Testis (tissue), 3 donors: Measurements from ENCODE around the gene KRTAP5-5. TPM values are rescaled to one million over a fixed set of nuclear protein-coding genes. Genes with fewer than 3 reads are reported as not detected.

Source experiments
- DNase-seq: peaks from one replicate; pipeline ENCODE4 v3.0.0-alpha.2; 2019
- H3K27ac ChIP-seq, 2 donors: fragments of 200-600 bp; sonication (generic); one replicate each; pipeline ENCODE4 v1.5.1; 2019
- H3K27me3 ChIP-seq: fragments of 200-600 bp; sonication (generic); one replicate; pipeline ENCODE4 v1.5.1; 2019
- H3K36me3 ChIP-seq: fragments of 200-600 bp; sonication (generic); one replicate; pipeline ENCODE4 v1.5.1; 2017; ENCODE audit warnings: low read depth; ENCODE audit errors: missing control alignments
- H3K4me1 ChIP-seq: fragments of 200-600 bp; sonication (generic); one replicate; pipeline ENCODE4 v1.5.1; 2019
- H3K4me3 ChIP-seq, 2 donors: fragments of 200-600 bp; sonication (generic); one replicate each; pipeline ENCODE4 v1.5.1; 2017 to 2019
- H3K9me3 ChIP-seq: fragments of 200-600 bp; sonication (generic); one replicate; pipeline ENCODE4 v1.5.1; 2017
- POLR2A ChIP-seq: fragments of 450-650 bp; IDR thresholded peaks from one replicate; pipeline ENCODE4 v1.6.1; 2017; ENCODE audit warnings: antibody characterized with exemption, mild to moderate bottlenecking, moderate library complexity
- WGBS, 2 donors: methylation state at CpG; one replicate each; pipeline ENCODE4 v1.1.5; 2018; 5-methylcytosine and 5-hydroxymethylcytosine counted together
- intact Hi-C: fragments of 100-400 bp; cut with DNase I; formaldehyde crosslinking; loops from one replicate; pipeline ENCODE4 v1.15.1; 2023; ENCODE audit warnings: low total_unique reads
- polyA plus RNA-seq: library from polyadenylated mRNA; stranded (reverse); fragments of 350-450 nt; fragmentation: Illumina TruSeq; extraction: RNeasy Lipid Tissue Mini Kit (QIAGEN cat#74804); gene quantifications from one replicate; pipeline ENCODE4 v1.2.3, GENCODE V29; 2014; ENCODE audit warnings: low read depth, low replicate concordance; ENCODE audit not compliant: insufficient read depth
- total RNA-seq, 2 donors: library from RNA; depleted of rRNA; stranded (reverse); fragments of >200 nt; gene quantifications; one replicate each; pipeline ENCODE4 v1.2.3, GENCODE V29; 2016
- TF ChIP-seq, protein P1 (sequence below), 3 experiments: fragments of 450-650 bp in 2 of 3; fragments of 200-600 bp in 1 of 3; sonication (generic) in 1 of 3; IDR thresholded peaks; one replicate each; pipeline ENCODE4 v1.5.1; 2016 to 2019; ENCODE audit warnings: antibody characterized with exemption in 3 of 3, mild to moderate bottlenecking in 2 of 3, moderate library complexity in 1 of 3

KRTAP5-5 gene
- total and polyA plus RNA-seq, 3 donors from 2014 or later = not detected

DNA sequence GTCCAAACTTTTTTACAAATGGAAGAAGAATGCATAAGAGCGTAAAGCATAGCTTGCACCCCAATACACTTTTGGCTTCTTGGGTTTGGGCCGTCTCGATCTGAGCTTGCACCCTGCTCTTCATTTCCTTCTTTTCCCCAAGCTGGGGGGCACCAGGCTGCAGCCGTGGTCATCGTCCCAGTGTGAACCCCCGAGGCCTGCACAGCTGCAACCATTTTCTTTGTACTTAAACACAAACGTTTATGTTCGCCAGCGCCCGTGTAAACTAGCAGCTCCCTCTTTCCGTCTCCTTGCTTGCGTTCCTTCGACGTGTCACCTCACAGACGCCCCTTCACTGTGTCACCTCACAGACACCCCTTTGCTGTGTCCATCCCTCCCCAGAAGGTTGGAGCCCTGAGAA lies 10.1 kb downstream of the KRTAP5-5 start:
- H3K27ac ChIP-seq = no peak overlapping the region
- H3K4me1 ChIP-seq = no peaks in the 10 kb centered on the region
- H3K27me3 ChIP-seq = no peaks in the 10 kb centered on the region
- no peaks in the 10 kb centered on the region for H3K36me3 ChIP-seq
- H3K4me3 ChIP-seq = no peak overlapping the region
- intact Hi-C loops = no loop called here
- TF ChIP-seq, protein P1, sequence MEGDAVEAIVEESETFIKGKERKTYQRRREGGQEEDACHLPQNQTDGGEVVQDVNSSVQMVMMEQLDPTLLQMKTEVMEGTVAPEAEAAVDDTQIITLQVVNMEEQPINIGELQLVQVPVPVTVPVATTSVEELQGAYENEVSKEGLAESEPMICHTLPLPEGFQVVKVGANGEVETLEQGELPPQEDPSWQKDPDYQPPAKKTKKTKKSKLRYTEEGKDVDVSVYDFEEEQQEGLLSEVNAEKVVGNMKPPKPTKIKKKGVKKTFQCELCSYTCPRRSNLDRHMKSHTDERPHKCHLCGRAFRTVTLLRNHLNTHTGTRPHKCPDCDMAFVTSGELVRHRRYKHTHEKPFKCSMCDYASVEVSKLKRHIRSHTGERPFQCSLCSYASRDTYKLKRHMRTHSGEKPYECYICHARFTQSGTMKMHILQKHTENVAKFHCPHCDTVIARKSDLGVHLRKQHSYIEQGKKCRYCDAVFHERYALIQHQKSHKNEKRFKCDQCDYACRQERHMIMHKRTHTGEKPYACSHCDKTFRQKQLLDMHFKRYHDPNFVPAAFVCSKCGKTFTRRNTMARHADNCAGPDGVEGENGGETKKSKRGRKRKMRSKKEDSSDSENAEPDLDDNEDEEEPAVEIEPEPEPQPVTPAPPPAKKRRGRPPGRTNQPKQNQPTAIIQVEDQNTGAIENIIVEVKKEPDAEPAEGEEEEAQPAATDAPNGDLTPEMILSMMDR (IDR thresholded peaks at IDR 0.05) = no peak
- no peak for TF ChIP-seq POLR2A
- H3K9me3 ChIP-seq = no peaks in the 10 kb centered on the region
- DNase-seq = no peak
- WGBS, 2 donors = 69 to 78% methylated on average over 15 of the region's 15 CpGs

DNA sequence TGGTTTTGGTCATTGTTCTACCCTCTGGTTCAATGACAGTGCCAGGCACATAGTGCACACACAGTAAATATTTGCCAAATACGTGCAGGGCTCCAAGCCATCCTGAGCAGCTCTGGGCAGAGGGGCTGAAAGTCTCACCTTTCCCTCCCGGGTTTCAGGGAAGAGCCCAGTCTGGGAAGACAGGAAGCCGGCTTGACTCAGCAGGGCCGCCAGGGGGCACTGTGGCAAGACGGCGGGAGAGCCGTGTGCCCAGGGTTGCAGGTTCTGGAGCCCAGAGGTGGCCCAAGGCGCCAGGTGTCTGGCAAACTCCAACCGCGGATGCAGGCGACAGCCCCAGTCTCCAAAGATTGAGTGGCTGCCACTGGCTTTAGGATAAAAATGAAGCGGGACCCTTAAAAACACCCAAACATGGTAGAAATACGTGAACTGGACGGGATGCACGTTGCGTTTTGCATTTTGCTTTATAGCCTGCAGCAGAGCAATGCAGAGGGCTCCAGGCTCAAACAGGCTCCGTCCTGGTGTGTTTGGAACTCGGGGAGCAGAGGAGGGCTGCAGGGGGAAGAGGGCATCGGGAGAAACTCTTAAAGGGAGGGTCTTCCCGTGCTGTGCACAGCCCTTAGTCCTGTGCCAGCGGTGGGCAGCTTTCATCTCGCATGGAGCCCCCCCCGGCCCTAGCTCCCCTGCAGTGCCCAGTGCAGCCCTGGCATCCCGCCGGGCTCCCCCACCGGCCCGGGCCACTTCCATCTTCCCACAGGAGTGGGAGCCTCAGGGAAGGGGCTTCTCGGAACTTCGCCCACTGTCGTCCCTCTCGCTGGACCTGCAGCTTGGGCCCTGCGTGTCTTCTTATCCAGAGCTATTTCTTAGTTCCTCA lies 10.7 kb downstream of the KRTAP5-5 start:
- intact Hi-C loops = no loop called here
- WGBS, 2 donors = 62 to 64% methylated on average over 30 to 32 of the region's 32 CpGs
- TF ChIP-seq POLR2A = no peak
- TF ChIP-seq, protein P1 (IDR thresholded peaks at IDR 0.05) = peak; percentile 10 to 68 (median 48)
- Histone ChIP-seq H3K4me3 (no peak overlapping the region), H3K27me3 (no peaks in the 10 kb centered on the region), H3K36me3 (no peaks in the 10 kb centered on the region), H3K27ac (no peak overlapping the region), H3K9me3 (no peaks in the 10 kb centered on the region), H3K4me1 (no peaks in the 10 kb centered on the region)
- no peak for DNase-seq

DNA sequence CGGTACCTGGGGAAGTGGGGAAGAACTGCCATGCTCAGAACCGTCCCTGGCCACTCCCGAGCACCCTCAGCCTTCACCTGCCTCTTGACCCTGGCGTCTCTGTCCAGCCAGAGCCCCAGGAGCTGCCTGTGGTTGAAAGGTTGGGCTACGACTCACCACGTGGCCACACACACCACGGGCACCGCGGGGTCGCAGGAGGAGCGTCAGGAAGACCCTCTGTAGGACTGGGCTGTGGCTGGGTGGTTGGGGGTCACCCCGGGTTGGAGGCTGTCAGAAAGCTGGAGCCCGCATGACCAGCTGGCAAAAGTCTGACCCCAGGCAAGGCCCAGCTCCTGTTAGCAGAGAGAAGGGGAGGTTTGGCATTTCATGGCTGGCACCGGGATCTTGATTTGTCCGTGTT lies 11.5 kb downstream of the KRTAP5-5 start:
- no peaks in the 10 kb centered on the region for H3K27me3 ChIP-seq
- H3K27ac ChIP-seq = no peak overlapping the region
- intact Hi-C loops = no loop called here
- no peaks in the 10 kb centered on the region for H3K4me1 ChIP-seq
- TF ChIP-seq POLR2A = no peak
- TF ChIP-seq, protein P1 (IDR thresholded peaks at IDR 0.05) = no peak
- H3K4me3 ChIP-seq = no peak overlapping the region
- no peaks in the 10 kb centered on the region for H3K36me3 ChIP-seq
- WGBS, 2 donors = 82 to 90% methylated on average over 8 to 15 of the region's 15 CpGs
- DNase-seq = no peak
- no peaks in the 10 kb centered on the region for H3K9me3 ChIP-seq

DNA sequence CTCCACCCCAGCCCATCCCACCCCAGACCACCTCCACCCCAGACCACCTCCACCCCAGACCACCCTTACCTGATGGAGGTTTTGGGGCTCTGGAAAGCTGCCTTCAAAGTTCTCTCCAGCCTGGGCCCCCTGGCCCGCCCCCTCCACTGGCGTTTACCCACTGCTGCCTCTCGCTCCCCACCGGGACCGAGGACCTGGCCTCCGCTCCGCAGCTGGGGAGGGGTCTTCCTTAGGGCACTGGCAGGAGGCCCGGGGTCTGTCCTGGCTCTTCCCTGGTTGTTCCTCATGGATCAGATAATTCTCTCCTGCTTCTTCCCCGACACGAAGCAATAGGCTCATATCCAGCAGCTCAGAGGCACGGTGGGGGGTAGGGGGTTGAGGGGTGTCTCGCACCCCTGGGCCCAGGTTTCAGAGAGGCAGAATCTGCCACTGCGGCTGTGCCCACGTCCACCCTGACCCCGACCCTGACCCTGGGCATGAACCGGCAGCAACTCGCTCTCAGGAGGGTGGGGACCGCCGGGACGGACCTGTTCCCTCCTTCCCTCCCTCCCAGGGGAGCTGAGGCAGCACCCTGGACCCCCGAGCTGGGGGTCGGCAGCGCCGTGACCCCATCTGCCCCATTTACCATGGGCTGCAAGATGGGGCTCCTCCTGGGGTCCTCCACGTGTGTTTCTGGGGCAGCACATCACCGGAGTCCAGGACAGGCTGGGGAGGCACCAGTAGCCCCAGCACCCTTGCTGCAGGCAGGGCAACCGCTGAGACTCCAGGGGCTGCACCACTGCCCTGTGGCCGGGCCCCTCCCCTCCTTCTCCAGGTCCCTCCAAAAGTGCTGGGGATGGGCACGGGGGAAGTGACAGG lies 12.9 kb downstream of the KRTAP5-5 start:
- WGBS, 2 donors = 55 to 69% methylated on average over 8 to 27 of the region's 29 CpGs
- Histone ChIP-seq H3K4me1 (no peaks in the 10 kb centered on the region), H3K4me3 (no peak overlapping the region), H3K36me3 (no peaks in the 10 kb centered on the region), H3K9me3 (no peaks in the 10 kb centered on the region), H3K27me3 (no peaks in the 10 kb centered on the region), H3K27ac (no peak overlapping the region)
- DNase-seq = no peak
- intact Hi-C loops = no loop called here
- no peak for TF ChIP-seq POLR2A
- TF ChIP-seq, protein P1 (IDR thresholded peaks at IDR 0.05) = no peak
